HG03103 (cell line): ENCODE measurements around the gene CHN1.

Experiments used
- ATAC-seq: cut with Tn5 transposase; IDR thresholded peaks from one replicate; pipeline ENCODE4 v1.9.1; 2021; ENCODE audit warnings: low read depth; ENCODE audit not compliant: unreplicated experiment

The CHN1 gene

DNA sequence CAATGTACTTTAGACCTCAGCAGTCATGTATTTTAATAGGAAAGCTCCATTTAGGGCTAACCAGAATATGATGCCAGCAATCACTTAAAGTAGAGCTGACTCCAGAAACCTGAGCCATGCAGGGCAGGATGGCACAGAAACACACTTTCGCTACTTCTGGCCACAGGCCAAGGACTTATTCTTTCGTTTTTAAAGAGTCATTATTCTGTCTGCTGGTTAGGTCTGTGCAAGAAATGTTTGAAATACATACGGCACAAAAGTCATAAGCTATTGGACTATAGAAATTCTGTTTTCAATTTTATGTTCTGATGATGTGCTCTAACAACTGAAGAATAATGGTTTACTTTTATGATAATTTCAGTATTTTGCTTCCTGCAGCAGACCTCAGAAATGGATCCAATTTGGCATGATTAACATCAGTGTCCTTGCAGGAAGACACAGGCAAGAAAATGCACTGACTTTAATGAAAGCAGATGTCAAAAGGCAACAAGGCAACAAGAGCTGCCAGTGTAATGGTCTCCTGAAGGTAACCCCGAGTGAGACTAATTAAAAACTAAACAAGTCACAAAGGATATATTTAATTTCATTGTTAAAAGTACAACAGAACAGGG lies 126.5 kb downstream of the CHN1 start:
- ATAC-seq = no peak

DNA sequence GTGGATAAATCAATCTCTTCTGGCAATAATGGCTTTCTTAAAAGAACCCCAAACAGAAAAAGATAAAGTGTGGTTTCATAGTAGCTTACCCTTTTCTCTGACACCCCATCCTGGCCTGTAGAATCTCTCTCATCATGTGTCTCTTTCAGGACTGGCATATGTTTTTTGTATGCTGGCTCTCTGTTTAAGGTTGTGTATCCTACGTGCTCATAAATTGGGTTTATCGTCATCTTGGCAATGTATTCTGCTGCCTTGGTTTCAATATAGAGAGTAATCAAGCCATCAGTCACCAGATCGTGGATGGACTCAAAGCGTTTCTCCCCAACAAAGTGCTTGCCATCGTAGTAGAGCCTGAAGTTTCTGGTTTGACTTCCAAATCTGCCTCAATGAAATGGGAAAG lies 127.4 kb downstream of the CHN1 start:
- no peak for ATAC-seq

DNA sequence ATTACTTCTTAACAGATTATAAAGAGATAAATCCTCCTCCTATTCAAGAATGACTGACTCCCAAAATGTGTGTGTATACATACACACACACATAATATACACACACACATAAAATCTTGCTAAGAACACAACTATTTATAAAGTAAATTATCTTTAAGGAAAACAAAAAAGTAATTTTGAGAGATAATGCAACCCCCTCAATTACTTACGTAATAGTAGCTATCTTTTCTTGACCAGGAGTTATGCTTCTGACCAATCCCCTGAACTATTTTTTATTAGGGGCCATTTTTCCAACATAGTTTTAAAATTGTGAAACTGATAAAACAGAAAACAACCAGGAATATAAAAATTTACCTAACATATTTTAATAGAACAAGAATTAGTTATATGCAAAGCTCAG lies 127.9 kb downstream of the CHN1 start:
- no peak for ATAC-seq

DNA sequence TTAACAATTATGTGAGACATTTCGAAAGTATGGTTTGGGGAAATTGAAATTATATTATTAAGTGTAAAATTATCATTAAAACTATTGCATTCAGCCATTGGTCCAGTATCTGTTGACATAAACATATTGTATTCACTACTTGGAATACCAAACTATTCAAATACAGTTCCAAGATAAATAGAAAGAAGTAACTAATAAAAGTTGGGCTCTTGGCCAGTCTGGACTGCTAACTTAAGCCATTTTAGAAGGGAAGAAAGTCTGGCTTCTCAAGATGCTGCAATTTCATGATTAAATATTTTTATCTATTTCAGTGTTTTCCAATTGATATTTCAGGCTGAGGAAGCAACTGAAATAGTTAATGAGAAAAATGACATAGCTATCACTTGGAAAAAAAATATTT lies 131.1 kb downstream of the CHN1 start:
- ATAC-seq = no peak

DNA sequence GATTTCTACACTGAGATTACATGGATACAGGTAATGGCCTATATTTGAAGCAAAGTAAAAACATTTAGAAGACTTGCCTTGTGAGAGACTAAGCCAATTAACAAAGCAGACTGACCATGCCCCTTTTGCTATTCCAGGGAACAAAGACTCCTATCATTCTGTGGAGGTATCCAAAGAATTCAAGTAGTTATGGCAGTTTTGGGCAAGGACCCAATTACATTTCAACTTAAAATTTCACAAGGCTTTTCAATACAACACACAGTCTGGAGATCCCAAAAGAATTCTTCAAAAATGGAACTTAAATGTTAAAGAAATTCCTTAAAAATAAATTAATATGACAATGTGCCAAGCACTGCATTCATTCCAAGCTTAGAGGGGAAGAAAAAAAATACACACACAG lies 131.7 kb downstream of the CHN1 start:
- ATAC-seq = no peak

DNA sequence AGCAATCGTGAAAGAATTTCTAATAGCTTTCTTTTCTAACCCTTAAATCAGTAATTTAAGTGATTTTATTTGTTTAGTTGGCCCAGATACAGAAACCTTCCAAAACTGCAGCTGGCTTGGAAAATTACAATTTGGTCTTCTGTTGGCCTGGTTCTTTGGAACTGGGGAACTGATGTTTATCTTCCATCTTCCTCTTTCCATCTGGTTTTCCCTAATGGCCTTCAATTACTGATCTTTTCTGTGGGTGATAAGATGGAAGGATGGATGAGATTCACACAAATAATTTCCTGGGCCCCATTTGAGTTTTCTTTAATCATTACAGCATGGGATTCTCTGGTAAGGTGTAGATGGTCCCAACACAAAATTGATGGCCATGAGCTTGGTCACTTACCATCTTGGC lies 134.4 kb downstream of the CHN1 start:
- no peak for ATAC-seq

DNA sequence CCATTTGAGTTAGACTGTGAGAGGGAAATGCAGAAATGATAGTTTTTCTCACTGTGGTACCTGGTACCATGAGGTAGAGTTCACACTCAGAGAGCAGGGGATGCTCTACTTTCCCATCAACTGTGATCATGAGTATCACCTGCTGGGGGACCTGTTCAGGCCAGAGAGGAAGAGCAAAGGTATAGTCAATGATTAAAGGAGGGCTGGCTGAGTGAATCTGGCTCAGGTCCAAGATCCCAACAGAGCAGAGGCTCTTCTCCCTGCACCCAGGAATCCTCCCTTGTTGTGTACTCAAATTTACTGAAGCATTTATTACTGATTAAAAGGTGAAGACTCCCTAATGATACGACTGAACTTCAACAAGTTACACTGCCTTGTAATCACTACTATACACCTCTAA lies 136.3 kb downstream of the CHN1 start:
- no peak for ATAC-seq

DNA sequence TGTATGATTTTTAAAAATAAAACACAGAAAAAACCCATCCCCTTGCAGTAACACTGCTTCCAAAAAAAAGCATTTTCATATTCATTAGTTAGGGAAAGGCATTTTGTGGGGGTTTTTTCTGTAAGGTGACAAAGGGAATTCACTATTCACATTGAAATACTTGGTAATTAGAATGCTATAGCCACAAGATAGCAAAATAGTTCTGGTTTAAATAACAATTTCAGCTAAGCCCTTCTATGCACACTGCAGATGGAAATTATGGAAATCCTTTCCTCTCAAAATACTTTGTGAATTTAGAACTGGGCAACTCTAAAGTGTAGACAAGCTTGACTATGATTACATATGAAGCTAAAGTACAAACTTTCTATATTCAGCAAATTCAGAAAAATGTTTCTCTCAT lies 138.8 kb downstream of the CHN1 start:
- no peak for ATAC-seq

DNA sequence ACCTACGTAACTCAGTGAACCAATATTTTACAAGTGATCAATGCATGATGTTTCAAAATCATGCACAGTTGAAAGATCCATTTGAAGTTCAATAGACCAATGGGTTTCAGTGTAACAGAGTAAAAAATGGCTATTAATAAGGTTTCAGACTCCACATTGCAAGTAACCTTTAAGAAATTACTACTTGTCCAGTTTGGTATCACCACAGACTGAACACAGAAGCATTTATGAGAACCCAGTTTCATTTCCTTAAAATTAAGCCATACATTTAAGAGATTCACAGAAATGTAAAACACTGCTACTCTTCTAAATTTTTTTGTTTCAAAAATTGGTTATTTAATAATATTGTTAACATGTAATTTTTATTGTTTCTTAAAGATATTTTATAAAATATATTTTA lies 142.0 kb downstream of the CHN1 start:
- ATAC-seq = no peak

DNA sequence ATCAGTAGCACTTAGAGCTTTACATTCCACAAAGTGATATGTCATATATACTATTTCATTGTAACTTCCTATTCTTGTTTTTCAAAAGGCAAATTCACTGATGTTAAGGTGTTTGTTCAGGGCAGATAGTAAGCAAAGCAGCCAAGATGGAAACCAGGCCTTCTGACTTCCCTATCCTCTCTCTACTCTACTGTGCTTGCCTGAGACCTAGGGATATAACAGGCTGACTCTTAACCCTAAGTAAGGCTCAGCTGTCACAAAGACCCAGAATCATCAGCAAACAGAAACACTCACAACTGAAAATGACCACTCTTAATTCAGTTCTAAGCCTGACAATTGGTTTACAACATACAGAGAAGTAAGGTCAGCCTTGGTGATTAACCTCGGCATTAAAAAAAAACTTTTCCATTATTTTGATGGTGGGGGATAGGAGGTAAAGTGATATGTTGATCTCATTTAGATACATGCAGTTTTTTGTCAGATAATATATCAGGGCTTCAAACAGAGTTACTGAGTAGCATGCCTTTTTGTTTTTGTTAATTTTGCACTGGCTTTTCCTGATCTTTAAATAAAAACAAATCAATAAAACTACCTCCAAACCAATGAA lies 145.5 kb downstream of the CHN1 start:
- ATAC-seq = no peak

DNA sequence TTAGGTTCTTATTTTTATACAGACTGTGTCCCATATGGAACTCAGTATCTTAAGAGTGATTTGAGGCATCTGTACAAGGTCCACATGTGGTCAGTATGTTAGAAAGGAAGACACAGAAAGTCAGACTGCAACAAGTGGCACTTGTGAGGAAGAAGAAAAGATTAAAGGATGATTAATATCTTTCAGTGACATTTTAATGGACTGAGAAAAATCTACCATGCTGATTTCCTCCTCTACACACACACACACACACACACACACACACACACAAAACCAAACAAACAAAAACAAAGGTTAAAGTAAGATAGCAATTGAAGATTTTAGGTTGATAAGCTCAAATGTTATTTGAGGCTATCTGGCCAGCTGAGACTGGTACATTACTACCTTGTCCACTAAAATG lies 146.4 kb downstream of the CHN1 start:
- ATAC-seq = no peak

DNA sequence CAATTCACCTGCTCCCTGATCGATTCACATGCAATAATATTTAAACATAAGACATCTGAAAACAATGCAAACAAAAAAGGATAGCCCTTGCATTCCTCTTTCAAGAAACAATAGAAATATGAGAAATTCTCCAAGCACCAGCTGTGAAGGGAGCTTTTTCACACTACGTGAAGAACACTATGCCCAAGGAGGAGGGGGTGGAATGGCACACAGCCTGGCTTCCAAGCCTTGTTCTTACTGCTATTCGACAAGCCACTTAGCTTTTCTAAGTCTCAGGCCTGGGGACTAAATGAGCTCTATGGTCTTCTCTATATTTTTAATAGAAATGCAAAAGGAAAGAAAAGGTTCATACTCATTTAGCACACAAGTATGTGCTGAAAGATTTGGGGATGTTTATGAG lies 148.7 kb downstream of the CHN1 start:
- ATAC-seq = no peak

DNA sequence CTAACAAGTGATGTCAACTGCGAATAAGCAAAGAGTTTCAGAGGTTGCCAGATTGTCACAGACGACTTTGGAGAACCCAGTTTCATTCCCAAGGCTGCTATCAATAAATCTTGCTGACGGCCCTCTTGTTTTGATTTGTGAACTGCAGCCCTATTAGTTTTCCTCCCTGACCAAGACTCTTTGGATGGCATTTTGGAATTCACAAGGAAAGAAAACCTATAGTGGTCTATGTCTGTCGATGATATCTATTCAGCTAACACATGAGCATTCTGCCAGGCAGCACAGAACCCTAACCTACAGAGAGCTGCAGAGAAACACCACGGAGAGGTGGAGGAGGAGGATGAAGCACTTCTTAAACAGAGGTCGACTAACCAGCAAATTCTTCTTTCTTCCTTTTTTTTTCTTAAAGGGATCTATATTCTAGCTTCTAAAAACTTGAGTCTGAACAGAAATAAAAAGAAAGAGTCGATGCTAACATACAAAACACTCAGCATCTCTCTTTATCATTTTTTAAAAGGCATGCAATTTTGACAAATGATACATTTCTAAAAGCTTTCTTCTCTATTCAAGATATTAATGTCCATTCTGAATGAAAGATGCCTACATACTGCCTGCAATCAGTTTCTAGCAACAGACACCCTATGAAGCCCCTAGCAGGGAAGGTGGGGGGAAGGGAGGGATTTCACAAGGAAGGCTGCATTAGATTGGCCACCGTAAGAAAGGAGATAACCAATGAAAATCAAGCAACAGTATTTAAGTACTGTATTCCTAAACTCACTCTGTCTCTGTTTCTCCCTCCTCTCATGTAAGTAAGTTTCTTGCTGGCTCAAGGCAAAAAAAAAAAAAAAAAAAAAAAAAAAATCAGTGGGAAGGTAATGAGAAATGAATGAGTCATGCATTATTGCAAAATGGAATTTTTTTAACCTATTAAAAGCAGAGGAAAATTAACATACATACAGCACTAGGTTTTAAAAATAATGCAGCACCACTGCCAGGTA lies 157.9 kb downstream of the CHN1 start:
- ATAC-seq = no peak

DNA sequence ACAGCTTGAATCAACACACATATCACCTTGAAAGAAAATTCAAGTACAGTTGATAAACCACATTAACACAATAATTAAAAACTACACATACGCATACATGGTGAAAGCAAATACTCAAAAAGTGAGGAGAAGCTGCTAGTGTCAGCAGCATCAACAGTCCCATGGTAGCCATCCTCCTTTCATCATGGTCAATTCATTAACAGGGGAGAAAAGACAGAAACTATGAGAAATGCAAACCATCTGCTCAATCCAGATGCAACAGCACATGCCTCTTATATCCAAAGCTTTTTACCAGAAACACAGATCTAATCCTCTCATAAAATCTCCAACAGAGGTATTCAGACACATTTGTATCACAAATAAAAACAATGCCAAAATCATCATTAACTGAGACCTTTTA lies 159.0 kb downstream of the CHN1 start:
- ATAC-seq = no peak

DNA sequence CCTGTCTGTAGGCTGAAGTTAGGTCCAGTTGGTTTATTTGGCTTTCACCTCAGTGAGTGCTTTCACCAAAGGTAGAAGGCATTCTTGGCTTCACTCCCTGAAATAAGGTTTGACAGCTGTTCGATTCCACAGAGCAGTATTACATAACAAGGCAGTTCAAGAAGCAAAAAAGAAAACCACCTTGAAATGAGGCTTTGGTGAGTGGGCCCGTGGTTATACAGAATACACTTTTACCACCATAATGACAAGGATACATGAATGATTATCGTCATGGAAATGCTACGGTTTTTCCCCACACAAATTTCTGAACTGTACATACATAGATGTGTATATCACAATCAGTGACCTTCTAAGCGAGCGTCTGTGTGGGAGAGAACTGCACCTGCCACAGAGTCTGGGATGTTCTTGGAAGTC lies 160.9 kb downstream of the CHN1 start:
- no peak for ATAC-seq

DNA sequence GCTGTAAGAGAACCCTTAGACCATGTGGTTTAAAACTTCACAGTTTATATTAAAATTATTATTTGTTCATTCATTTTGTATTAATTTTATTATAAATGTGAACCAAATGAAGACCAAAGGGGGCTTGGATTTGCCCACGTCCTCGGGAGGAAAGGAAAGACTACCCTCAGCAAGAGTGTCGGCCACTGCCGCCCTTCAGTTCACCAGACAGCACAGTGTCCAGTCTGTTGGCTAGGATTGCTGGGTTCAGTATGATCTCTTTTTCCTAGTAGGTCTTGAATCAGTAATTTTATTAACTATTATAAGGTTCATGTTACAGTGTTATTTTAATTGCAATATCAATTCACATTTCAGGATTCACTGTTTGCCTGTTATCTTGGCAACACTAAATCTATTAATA lies 162.7 kb downstream of the CHN1 start:
- no peak for ATAC-seq

DNA sequence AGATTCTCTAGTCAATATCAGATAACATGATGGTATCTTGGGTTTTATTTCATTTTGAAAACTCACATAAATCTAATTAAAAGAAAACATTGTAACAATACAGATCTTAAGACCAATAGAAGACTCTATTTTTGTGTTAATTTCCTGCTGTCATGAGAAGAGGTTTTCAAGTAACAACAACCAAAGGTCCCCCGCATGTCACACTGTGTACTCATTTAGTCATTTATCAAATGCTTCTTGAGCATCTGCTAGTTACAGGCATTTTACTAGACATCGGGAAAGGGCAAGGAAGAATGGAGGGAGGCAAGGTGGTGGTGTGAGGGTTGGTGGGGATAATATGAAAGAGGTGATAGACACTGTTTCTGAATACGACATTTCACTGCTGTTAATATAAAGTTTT lies 163.2 kb downstream of the CHN1 start:
- ATAC-seq = no peak

DNA sequence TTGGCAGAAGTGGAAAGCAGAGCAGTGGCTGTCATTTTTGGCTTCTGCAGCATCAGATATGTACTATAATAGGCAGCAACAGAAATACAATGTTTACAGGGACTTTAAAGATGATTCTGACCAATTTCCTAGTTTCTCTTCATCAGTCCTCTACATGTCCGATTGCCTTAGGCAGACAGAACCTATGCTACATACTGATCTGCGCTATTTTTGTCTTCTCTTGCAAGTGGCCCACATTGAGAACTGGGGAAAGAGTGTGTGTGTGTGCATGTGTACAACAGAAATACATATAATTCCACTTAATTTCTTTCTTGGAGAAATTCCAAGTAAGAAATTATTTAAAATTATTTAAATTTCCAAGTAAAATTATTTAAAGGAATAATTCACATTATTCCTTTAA lies 163.8 kb downstream of the CHN1 start:
- no peak for ATAC-seq

DNA sequence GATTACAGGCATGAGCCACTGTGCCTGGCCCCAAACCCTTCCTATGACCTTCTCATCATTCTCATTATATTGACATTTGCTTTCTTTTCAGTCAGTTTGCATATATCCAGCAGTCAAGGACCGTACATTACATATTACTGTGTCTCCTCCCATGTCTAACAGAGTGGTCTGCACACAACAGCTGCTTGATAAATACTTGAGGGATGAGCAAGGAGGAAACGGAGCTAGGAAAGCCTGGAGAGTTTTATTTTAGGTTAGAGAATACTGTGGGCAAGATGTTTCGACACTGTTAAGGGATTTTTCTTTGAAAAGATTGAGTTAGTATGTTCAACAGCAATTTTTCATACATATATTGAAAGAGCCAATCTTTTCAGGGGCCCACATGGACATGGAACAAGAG lies 164.7 kb downstream of the CHN1 start:
- no peak for ATAC-seq

DNA sequence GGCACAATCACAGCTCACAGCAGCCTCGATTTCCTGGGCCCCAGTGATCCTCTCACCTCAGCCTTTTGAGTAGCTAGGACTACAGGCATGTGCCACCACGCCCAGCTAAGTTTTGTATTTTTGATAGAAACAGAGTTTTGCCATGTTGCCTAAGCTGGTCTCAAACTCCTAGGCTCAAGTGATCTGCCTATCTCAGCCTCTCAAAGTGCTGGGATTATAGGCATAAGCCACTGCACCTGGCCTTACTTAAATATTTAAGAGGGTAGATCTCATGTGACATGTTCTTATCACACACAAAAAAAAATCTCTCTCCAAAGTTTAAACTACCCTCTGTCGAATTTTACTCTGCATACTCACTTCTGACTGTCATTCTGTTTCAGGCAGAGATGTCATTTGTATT lies 165.5 kb downstream of the CHN1 start:
- ATAC-seq = no peak

DNA sequence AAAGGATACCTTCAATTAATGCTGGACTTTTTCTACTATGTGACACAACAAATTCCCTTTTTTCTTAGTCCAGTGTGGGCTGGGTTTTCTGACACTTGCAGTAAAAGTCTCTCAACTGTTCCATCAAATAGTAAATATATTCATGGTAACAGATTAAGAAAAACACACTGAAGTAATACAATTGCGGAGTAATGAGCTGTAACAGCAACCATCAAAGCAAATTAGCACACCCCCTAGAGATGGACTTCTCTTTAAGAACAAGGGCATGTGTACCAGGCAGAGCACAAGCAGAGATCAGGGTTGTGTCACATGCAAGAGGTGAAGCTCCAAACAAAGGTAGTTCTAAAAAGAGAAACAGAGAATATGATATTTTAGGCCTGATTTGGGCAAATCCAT lies 168.2 kb downstream of the CHN1 start:
- ATAC-seq = no peak
